OCI-LY7 (cell line): ENCODE measurements around the gene PBX2. TPM values are rescaled to one million over a fixed set of nuclear protein-coding genes. Genes with fewer than 3 reads are reported as not detected.
A peak's percentile ranks its signal among the peaks of the same experiment; 100 is the strongest.
"Not testable (repeated sequence)": the region's sequence is repeated elsewhere in the genome, so short reads cannot be mapped to it uniquely, and the experiment has no call there.

Experiments
- BruUV-seq: library from RNA; stranded (reverse); fragments of 400-500 nt; replicated peaks from 2 replicates; lab custom pipeline; 2021; lab: Mats Ljungman, UMichigan
- CTCF ChIA-PET: fragments of 300-600 bp; sonication (Branson Sonifier 250); formaldehyde crosslinking; loops from one replicate; lab custom pipeline; 2022; ENCODE audit warnings: antibody characterized with exemption; ENCODE audit not compliant: unreplicated experiment; lab: Charles Lee
- POLR2A ChIA-PET: fragments of 300-600 bp; sonication (Branson Sonifier 250); formaldehyde crosslinking; loops from one replicate; lab custom pipeline; 2022; ENCODE audit warnings: antibody characterized with exemption; lab: Charles Lee
- DNase-seq: peaks from one replicate; pipeline ENCODE4 v3.0.0-alpha.2; 2015; ENCODE audit warnings: low spot score
- H2AFZ ChIP-seq: fragments of 200-600 bp; sonication (generic), shearing (Covaris generic); 2 replicates; pipeline ENCODE4 v1.6.1; 2014; ENCODE audit warnings: mild to moderate bottlenecking, antibody characterized with exemption, low read length, moderate library complexity
- H3K27ac ChIP-seq: fragments of 200-600 bp; sonication (generic); 2 replicates; pipeline ENCODE4 v1.5.1; 2014; ENCODE audit warnings: mixed run types, low read depth, mild to moderate bottlenecking, moderate library complexity, low read length, inconsistent platforms; ENCODE audit not compliant: poor library complexity, severe bottlenecking
- H3K36me3 ChIP-seq: fragments of 200-600 bp; sonication (generic); 2 replicates; pipeline ENCODE4 v1.6.1; 2014; ENCODE audit warnings: mild to moderate bottlenecking, antibody characterized with exemption, low read length, moderate library complexity, mixed read lengths; ENCODE audit not compliant: insufficient read depth
- H3K4me1 ChIP-seq: fragments of 200-600 bp; sonication (generic); 2 replicates; pipeline ENCODE4 v1.5.1; 2014; ENCODE audit warnings: mild to moderate bottlenecking, low read length; ENCODE audit not compliant: insufficient read depth, poor library complexity, severe bottlenecking
- H3K4me2 ChIP-seq: fragments of 200-600 bp; sonication (generic); 2 replicates; pipeline ENCODE4 v1.6.1; 2014; ENCODE audit warnings: mild to moderate bottlenecking, low read length
- H3K4me3 ChIP-seq: fragments of 200-600 bp; sonication (generic); 2 replicates; pipeline ENCODE4 v1.5.1; 2014; ENCODE audit warnings: mild to moderate bottlenecking, low read depth, low read length; ENCODE audit not compliant: poor library complexity, severe bottlenecking
- H3K79me2 ChIP-seq: fragments of 200-600 bp; sonication (generic); 2 replicates; pipeline ENCODE4 v1.6.1; 2016; ENCODE audit warnings: low read depth, mild to moderate bottlenecking, low read length, moderate library complexity, mixed read lengths; ENCODE audit not compliant: insufficient read depth
- H3K9me2 ChIP-seq: fragments of 200-600 bp; sonication (generic); 2 replicates; pipeline ENCODE4 v1.6.1; 2016; ENCODE audit warnings: mild to moderate bottlenecking, low read length, mixed read lengths; ENCODE audit not compliant: insufficient read depth
- H3K9me3 ChIP-seq: fragments of 200-600 bp; sonication (generic); 2 replicates; pipeline ENCODE4 v1.6.1; 2014; ENCODE audit warnings: mild to moderate bottlenecking, mixed run types, low read length, mixed read lengths
- H4K20me1 ChIP-seq: fragments of 200-600 bp; sonication (generic); 2 replicates; pipeline ENCODE4 v1.6.1; 2014; ENCODE audit warnings: mild to moderate bottlenecking, antibody characterized with exemption, low read length, moderate library complexity, mixed read lengths; ENCODE audit not compliant: insufficient read depth
- EZH2phosphoT487 ChIP-seq: fragments of 200-600 bp; sonication (generic); IDR thresholded peaks from 2 replicates; pipeline ENCODE4 v1.6.1; 2018; ENCODE audit warnings: low read depth, borderline replicate concordance, mild to moderate bottlenecking, mixed run types, antibody characterized with exemption, low read length, moderate library complexity, mixed read lengths
- intact Hi-C: fragments of 100-400 bp; cut with micrococcal nuclease; formaldehyde crosslinking; loops from one replicate; pipeline ENCODE4 v1.10.0; 2022; ENCODE audit not compliant: unreplicated experiment
- total RNA-seq, 2 experiments: library from RNA; depleted of rRNA in 1 of 2; stranded (reverse); fragments of >200 nt in 1 of 2; shearing (Covaris generic) in 1 of 2; gene quantifications; 2 replicates each; pipeline ENCODE4 v1.2.3, GENCODE V29; 2014 to 2022
- TF ChIP-seq, protein P1 (sequence below): fragments of 200-600 bp; sonication (generic); conservative IDR thresholded peaks from 2 replicates; pipeline ENCODE4 v1.5.1; 2014; ENCODE audit warnings: mild to moderate bottlenecking, antibody characterized with exemption, low read length, moderate library complexity, mixed read lengths

The PBX2 gene
- total RNA-seq, 2 experiments from 2014 or later, result 23.1 to 80.5 TPM

DNA sequence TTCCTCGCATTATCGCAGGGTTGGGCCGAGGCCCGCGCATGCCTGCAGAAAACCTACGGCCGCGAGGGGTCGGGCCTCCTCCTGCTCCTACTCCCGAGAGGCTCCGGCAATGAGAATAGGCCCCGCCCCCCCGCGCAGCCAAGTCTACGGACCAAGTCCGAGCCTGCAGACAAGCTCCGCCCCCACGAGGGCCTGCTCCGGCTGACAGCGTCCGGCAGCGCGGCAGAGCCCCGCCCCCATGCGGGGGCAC is 5.6 kb upstream of the PBX2 start:
- Histone ChIP-seq H3K27ac (peak overlapping the region; percentile 79), H3K79me2 (peaks cover 19% of the 10 kb centered on the region; the same call in 1 of the 2 replicates), H3K4me1 (peaks cover 51% of the 10 kb centered on the region), H3K9me3 (no peaks in the 10 kb centered on the region), H4K20me1 (no peaks in the 10 kb centered on the region), H3K4me3 (peak overlapping the region; percentile 79), H3K36me3 (no peaks in the 10 kb centered on the region), H3K9me2 (no peaks in the 10 kb centered on the region), H3K4me2 (peak overlapping the region; percentile 86), H2AFZ (0 out of 2 replicates have a peak overlapping the region, but pooled peaks have one; percentile 59)
- CTCF ChIA-PET, result no interaction called here
- POLR2A ChIA-PET, result interaction anchor here (0.5 to 1.2 kb wide), 3 partner anchors 16 to 67 kb away, joined by 4 to 5 read pairs (median 5); partner anchors contain the start of gene ATF6B
- no TSS peak for BruUV-seq
- TF ChIP-seq, protein P1, sequence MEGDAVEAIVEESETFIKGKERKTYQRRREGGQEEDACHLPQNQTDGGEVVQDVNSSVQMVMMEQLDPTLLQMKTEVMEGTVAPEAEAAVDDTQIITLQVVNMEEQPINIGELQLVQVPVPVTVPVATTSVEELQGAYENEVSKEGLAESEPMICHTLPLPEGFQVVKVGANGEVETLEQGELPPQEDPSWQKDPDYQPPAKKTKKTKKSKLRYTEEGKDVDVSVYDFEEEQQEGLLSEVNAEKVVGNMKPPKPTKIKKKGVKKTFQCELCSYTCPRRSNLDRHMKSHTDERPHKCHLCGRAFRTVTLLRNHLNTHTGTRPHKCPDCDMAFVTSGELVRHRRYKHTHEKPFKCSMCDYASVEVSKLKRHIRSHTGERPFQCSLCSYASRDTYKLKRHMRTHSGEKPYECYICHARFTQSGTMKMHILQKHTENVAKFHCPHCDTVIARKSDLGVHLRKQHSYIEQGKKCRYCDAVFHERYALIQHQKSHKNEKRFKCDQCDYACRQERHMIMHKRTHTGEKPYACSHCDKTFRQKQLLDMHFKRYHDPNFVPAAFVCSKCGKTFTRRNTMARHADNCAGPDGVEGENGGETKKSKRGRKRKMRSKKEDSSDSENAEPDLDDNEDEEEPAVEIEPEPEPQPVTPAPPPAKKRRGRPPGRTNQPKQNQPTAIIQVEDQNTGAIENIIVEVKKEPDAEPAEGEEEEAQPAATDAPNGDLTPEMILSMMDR, result no peak
- TF ChIP-seq EZH2phosphoT487, result no peak
- peak; percentile 100 for DNase-seq
- intact Hi-C loops, result loop anchor here (1.0 to 2.0 kb wide), 6 partner anchors 17 to 297 kb away; partner anchors contain the start of genes NOTCH4, PPT2 and RNF5

DNA sequence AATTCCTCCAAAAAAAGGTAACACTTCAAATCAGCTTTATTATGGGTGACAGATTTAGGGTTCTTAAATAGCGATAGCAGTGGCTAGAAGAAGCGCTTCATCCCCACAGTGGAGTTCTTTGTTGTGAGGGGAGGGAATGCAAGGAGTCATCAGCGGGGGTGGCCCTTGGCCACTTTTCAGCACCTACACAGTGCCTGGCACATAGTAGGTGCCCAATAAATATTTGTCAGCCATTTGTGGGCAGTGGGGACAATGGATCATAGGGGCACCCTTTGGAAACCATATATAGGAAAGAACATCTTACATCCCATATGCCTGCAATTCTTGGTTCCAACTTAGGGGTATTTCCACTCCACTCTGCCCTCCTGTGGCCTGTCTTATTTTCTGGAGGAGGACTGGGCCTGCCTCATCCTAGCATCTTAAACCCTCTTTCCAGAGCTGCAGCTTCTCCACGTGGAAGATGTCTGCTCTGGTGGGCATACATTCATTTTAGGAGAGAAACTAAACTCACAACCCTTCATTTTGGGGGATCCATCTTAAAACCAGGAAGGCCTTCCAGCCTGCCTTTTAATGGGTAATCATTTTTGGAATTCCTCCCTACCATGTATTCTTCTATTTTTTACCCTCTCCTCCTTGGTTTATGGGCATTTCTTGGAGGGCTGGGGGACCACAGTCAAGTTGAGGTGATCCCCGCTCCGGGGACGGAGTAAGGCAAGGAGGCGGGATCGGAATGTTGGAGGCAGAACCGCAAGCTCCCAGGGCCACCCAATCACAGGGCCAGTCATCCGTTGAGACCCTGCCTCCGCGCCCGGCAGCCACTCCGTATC is 5.0 kb upstream of the PBX2 start:
- Histone ChIP-seq H4K20me1 (no peaks in the 10 kb centered on the region), H3K27ac (peak overlapping the region; percentile 79), H2AFZ (peak overlapping the region; percentile 45; the same call in 1 of the 2 replicates), H3K36me3 (no peaks in the 10 kb centered on the region), H3K4me2 (peak overlapping the region; percentile 86), H3K4me1 (peaks cover 54% of the 10 kb centered on the region), H3K9me2 (no peaks in the 10 kb centered on the region), H3K9me3 (no peaks in the 10 kb centered on the region), H3K79me2 (peaks cover 19% of the 10 kb centered on the region; the same call in 1 of the 2 replicates), H3K4me3 (peak overlapping the region; percentile 79)
- peak; percentile 71 for DNase-seq
- CTCF ChIA-PET, result no interaction called here
- TF ChIP-seq, protein P1, result peak; percentile 81
- TF ChIP-seq EZH2phosphoT487, result no peak
- POLR2A ChIA-PET, result interaction anchor here (0.5 to 1.2 kb wide), 3 partner anchors 16 to 67 kb away, joined by 4 to 5 read pairs (median 5); partner anchors contain the start of gene ATF6B
- TSS peak; percentile 52 for BruUV-seq
- intact Hi-C loops, result loop anchor here (1.0 to 2.0 kb wide), 6 partner anchors 17 to 297 kb away; partner anchors contain the start of genes NOTCH4, PPT2 and RNF5

DNA sequence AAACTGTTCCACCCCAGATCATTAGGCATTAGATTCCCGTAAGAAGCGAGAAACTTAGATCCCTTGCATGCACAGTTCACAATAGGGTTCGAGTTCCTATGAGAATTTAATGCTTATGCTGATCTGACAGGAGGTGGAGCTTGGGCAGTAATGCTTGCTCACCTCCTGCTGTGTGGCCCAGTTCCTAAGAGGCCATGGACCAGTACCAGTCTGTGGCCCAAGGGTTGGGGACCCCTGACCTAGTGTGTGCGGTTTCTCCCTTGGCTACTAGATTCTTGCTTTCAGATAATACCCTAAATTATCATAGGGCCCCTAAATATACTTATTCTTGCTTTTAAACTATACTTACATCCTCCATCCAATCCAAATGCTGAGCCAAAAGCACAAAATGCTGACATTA is 4.4 kb upstream of the PBX2 start:
- Histone ChIP-seq H3K4me1 (peaks cover 55% of the 10 kb centered on the region), H3K9me3 (no peaks in the 10 kb centered on the region), H3K79me2 (peaks cover 23% of the 10 kb centered on the region; the same call in 1 of the 2 replicates), H3K27ac (peak overlapping the region; percentile 79), H2AFZ (no peak overlapping the region), H4K20me1 (no peaks in the 10 kb centered on the region), H3K9me2 (no peaks in the 10 kb centered on the region), H3K4me3 (peak overlapping the region; percentile 79), H3K36me3 (no peaks in the 10 kb centered on the region), H3K4me2 (peak overlapping the region; percentile 86)
- CTCF ChIA-PET, result no interaction called here
- no TSS peak for BruUV-seq
- intact Hi-C loops, result loop anchor here (2.0 kb wide), 2 partner anchors 30 to 76 kb away; partner anchors contain the start of gene NOTCH4
- POLR2A ChIA-PET, result no interaction called here
- DNase-seq, result no peak
- TF ChIP-seq, protein P1, result no peak
- no peak for TF ChIP-seq EZH2phosphoT487

DNA sequence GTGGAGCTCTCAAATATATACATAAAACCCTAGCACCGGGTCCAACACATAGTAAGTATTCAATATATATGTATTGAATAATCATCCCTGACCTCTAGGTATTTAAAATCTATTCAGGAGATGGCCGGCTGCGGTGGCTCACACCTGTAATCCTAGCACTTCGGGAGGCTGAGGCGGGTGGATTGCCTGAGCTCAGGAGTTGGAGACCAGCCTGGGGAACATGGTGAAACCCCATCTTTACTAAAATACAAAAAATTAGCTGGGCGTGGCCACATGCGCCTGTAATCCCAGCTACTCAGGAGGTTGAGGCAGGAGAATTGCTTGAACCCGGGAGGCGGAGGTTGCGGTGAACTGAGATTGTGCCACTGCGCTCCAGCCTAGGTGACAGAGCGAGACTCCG is 3.1 kb upstream of the PBX2 start:
- DNase-seq, H3K9me3 ChIP-seq, H3K36me3 ChIP-seq, H4K20me1 ChIP-seq, intact Hi-C loops, H3K9me2 ChIP-seq, BruUV-seq: not testable (repeated sequence)
- H3K4me2 ChIP-seq, result peak overlapping the region; percentile 86
- peaks cover 31% of the 10 kb centered on the region; the same call in 1 of the 2 replicates for H3K79me2 ChIP-seq
- ChIA-PET CTCF (interaction anchor here (0.6 to 1.2 kb wide), 4 partner anchors 16 to 661 kb away, joined by 3 to 6 read pairs (median 3); partner anchors contain the start of gene FKBPL), POLR2A (interaction anchor here (0.8 to 1.6 kb wide), 7 partner anchors 12 to 527 kb away, joined by 3 to 5 read pairs (median 4); partner anchors contain the start of genes AGPAT1, ATF6B and CSNK2B)
- H3K4me3 ChIP-seq, result peak overlapping the region; percentile 92
- peak overlapping the region; percentile 79 for H3K27ac ChIP-seq
- peaks cover 66% of the 10 kb centered on the region for H3K4me1 ChIP-seq
- peak overlapping the region; percentile 3; the same call in 1 of the 2 replicates for H2AFZ ChIP-seq
